ENCODE results near the gene DCAF4. TPM values are rescaled to one million over a fixed set of nuclear protein-coding genes. Genes with fewer than 3 reads are reported as not detected.

Gene DCAF4
- total RNA-seq, 1 donor from 2014 or later = 20.4 TPM

DNA sequence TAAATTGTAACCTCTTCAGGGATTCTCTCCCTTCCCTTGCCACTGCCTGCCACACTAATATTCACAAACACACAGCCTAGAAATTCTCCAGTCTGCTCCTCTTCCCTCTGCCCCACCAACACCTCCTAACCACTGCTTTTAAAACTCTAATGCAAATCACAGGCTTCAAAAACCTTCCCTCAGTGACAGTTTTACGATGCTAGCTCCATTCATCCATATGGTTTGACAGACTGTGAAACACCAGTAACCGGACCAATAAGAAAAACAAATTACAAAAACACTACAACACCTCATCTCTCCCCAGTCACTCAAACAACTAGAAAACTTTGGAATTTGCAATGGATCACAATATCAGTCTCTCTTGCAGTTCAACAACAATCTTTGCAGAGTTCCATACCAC is 38.1 kb upstream of the DCAF4 start:
- Mint-ChIP-seq H3K36me3 (ENCODE audit: low read depth) (peaks cover 8% of the 10 kb centered on the region), H3K27me3 (ENCODE audit: insufficient read depth) (peaks cover 26% of the 10 kb centered on the region), H3K4me1 (ENCODE audit: low read depth) (peaks cover 28% of the 10 kb centered on the region), H3K4me3 (no peak overlapping the region), H3K27ac (no peak overlapping the region), H3K9me3 (peaks cover 4% of the 10 kb centered on the region)
- intact Hi-C loops (cut with micrococcal nuclease) = no loop called here
- no peak for DNase-seq (ENCODE audit: low spot score)

DNA sequence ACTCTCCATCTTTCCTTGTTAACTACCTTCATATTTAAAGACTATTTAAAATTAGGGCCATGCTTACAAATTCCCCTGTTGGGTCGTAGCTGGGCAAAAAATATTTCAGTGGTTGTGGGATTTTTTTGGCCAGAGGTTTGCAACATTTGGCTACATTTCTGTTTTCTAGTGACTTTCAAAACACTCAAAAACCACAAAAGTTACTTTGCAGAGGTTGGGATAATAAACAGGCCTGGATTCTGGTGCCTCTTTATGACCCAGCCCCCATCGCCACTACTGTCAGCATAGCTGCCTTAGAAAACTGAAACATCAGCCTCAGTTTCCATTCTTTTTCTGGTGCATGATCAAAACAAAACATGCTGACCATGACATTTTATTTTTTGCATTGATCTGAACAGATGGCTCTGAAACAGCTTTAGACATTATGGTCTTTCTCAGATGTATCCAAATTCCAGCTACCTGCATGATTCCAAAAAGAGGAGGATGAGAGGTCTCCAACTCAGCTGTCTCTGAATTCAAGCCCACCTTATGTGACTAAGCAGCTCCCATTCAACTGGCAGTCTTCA is 37.5 kb upstream of the DCAF4 start:
- Mint-ChIP-seq H3K27me3 (ENCODE audit: insufficient read depth) (peaks cover 27% of the 10 kb centered on the region), H3K9me3 (peaks cover 4% of the 10 kb centered on the region), H3K36me3 (ENCODE audit: low read depth) (peaks cover 8% of the 10 kb centered on the region), H3K4me1 (ENCODE audit: low read depth) (peaks cover 25% of the 10 kb centered on the region), H3K27ac (no peak overlapping the region), H3K4me3 (no peak overlapping the region)
- DNase-seq (ENCODE audit: low spot score) = no peak
- intact Hi-C loops (cut with micrococcal nuclease) = no loop called here

DNA sequence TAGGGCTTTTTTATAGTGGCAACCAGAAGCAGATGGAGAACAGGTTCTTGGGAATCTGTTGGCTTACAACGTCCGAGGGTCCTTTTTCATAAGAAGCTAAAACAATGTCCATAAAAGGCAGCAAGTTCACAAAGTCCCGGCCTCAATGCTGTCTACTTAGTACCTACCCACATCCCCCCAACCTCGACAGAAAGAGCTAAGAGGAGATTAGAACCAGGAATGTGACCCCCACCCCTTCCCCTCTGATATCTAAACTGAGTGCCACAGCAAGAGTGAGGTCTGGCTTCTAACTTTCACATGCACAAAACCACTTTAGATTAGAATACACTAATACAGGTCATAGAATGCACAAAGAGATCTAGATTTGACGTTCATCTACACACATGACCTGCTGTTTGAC is 36.9 kb upstream of the DCAF4 start:
- Mint-ChIP-seq H3K27ac (no peak overlapping the region), H3K36me3 (ENCODE audit: low read depth) (peaks cover 6% of the 10 kb centered on the region), H3K9me3 (peaks cover 4% of the 10 kb centered on the region), H3K4me1 (ENCODE audit: low read depth) (peaks cover 25% of the 10 kb centered on the region), H3K27me3 (ENCODE audit: insufficient read depth) (peaks cover 32% of the 10 kb centered on the region), H3K4me3 (no peak overlapping the region)
- DNase-seq (ENCODE audit: low spot score) = no peak
- intact Hi-C loops (cut with micrococcal nuclease) = no loop called here

DNA sequence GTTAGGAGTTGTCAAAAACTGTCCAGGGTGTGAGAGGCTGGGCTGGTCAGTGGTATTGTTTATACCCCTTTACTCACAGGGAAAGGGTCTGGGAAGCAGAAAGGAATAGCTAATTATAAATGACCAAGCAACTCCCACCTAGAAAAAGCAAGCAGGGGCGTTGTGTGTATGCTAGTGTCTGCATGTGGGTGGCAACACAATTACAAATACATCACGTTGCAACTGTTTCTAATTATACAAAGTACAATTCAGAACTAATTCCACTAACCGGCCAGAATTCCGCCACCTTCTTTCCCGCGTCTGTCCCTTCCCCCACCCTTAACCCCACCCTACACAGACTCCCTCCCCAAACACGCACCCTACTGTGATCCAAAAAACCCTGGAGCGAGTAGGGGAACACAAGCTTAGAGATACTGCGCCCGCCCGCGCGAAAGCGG is 34.6 kb upstream of the DCAF4 start:
- peaks cover 48% of the 10 kb centered on the region for H3K27me3 Mint-ChIP-seq (ENCODE audit: insufficient read depth)
- H3K36me3 Mint-ChIP-seq (ENCODE audit: low read depth) = peaks cover 1% of the 10 kb centered on the region
- H3K27ac Mint-ChIP-seq = no peak overlapping the region
- H3K4me1 Mint-ChIP-seq (ENCODE audit: low read depth) = peaks cover 29% of the 10 kb centered on the region
- peak overlapping the region; percentile 95 for H3K4me3 Mint-ChIP-seq
- DNase-seq (ENCODE audit: low spot score) = no peak
- no peaks in the 10 kb centered on the region for H3K9me3 Mint-ChIP-seq
- intact Hi-C loops (cut with micrococcal nuclease) = loop anchor here (5.0 kb wide), 2 partner anchors 179 to 844 kb away; no protein-coding TSS in a partner anchor

DNA sequence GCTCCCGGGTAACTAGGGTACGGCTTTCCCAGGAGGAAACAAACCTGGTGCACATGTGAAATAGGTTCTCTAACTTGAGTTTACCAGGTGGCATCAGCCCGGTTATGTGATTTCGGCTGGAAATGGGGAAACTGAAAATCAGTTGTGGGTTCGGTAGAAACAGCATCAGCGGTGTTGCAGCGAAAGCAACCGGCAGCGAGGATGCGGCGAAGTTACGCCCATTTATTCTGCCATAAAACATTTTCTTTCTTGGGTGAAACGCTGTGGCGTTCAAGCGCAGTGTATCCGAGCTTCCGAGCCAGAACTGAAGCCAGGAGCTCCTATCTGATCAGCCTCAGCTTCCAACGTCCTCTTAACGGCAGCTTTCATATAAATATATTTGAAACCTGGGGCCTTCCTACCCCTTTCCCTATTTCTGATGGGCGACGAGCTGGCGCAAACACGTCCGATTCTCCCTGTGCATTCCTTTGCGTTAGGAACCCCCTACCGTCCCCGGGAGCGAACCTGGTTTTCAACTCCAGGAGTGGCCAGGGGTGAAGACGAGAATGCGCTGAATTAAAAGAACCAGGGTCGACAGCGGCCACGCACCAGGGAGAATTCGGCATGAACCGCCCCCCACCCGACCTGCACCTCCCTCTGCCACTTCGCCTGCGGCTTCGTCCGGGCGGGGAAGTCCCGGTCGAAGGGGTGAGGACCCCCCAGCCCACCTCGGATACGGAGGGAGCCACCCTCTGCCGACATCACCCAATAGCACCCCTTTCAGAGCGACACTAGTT is 34.0 kb upstream of the DCAF4 start:
- peaks cover 29% of the 10 kb centered on the region for H3K4me1 Mint-ChIP-seq (ENCODE audit: low read depth)
- H3K27ac Mint-ChIP-seq = peak overlapping the region; percentile 78
- peak overlapping the region; percentile 95 for H3K4me3 Mint-ChIP-seq
- intact Hi-C loops (cut with micrococcal nuclease) = loop anchor here (5.0 kb wide), 2 partner anchors 180 to 845 kb away; no protein-coding TSS in a partner anchor
- H3K27me3 Mint-ChIP-seq (ENCODE audit: insufficient read depth) = peaks cover 54% of the 10 kb centered on the region
- no peaks in the 10 kb centered on the region for H3K9me3 Mint-ChIP-seq
- peaks cover 1% of the 10 kb centered on the region for H3K36me3 Mint-ChIP-seq (ENCODE audit: low read depth)
- DNase-seq (ENCODE audit: low spot score) = peak; percentile 23

DNA sequence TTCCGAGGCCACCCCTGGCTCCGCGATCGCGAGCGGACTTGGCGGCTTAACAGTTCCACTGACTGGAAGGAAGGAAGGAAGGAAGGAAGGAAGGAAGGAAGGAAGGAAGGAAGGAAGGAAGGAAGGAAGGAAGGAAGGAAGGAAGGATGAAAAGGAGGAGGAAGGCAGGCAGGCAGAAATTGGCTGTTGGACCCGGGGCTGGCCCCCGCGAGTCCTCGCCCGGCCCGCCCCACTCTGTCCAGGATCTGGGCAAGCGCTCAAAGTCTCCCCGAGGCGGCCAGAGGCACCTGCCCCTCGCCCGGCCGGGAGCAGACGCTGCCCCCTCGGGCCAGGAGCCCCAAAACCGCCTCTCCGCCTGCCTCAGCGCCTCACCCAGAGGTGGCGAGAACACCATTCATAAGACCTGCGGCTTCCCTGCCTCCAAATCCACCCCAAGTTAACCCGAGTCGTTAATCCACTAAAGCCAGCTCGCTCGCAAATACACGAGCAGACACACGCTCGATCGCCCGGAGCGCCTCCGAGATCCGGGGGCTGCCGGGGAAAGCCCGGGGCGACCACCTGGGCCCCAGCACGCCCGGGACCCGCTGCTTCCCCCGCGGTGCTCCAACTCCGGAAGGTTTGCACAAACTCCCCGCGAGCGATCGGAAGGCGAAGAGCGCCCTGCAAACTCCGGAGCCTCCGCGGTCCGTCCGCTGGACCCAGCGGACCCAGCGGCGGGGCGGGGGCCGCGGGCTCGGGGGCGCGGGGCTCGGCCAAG is 33.2 kb upstream of the DCAF4 start:
- H3K27ac Mint-ChIP-seq = peak overlapping the region; percentile 78
- H3K9me3 Mint-ChIP-seq = no peaks in the 10 kb centered on the region
- H3K36me3 Mint-ChIP-seq (ENCODE audit: low read depth) = peaks cover 1% of the 10 kb centered on the region
- intact Hi-C loops (cut with micrococcal nuclease) = loop anchor here (5.0 kb wide), 2 partner anchors 181 to 846 kb away; no protein-coding TSS in a partner anchor
- H3K4me1 Mint-ChIP-seq (ENCODE audit: low read depth) = peaks cover 29% of the 10 kb centered on the region
- peaks cover 53% of the 10 kb centered on the region for H3K27me3 Mint-ChIP-seq (ENCODE audit: insufficient read depth)
- peak; percentile 13 for DNase-seq (ENCODE audit: low spot score)
- H3K4me3 Mint-ChIP-seq = peak overlapping the region; percentile 95

DNA sequence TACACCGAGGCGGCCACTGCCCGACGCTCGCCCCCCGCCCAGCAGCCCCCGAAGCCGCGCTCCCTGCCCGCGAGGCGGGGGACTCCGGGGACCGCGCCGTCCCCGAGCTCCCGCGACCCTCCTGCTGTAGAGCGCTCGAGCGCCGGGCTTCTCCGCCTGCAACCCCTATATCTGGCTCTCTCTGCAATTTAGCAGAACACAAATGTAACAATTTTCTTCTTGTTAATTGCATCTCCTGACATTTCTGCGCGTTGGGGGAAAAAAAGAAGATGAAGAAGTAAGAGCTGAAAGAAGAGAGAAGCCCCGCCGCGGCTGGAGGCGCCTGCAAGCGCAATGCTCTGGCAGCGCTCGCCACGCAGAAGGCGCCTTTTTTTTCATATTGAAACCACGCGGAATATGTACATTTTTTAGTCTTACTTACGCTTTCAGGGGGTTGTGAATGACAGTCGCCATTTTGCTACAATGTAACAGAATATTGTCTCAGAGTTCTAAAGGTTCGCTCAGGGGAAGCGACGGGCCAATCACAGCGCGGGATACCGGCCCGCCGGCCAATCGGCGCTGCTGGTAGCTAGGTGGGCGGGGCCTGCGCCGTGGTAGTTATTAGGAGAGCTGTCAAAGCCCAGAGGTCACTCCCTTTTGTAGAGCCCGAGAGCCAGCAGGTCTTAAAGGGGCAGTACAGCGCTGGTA is 32.5 kb upstream of the DCAF4 start, which contains the start of gene DPF3:
DPF3 (minus strand) TSS at position 466 of the 687 bp plus-strand sequence; CDS start at position 453, 13 bp downstream.
- H3K27me3 Mint-ChIP-seq (ENCODE audit: insufficient read depth) = peaks cover 51% of the 10 kb centered on the region
- peak within 1 kb of the TSS; percentile 95 for H3K4me3 Mint-ChIP-seq
- no peaks in the 10 kb centered on the region for H3K9me3 Mint-ChIP-seq
- peaks cover 29% of the 10 kb centered on the region for H3K4me1 Mint-ChIP-seq (ENCODE audit: low read depth)
- intact Hi-C loops (cut with micrococcal nuclease) = loop anchor here (1.0 to 5.0 kb wide), 8 partner anchors 9 to 846 kb away; partner anchors contain the start of genes DCAF4 and RBM25
- H3K27ac Mint-ChIP-seq = peak within 1 kb of the TSS; percentile 86
- DNase-seq (ENCODE audit: low spot score) = peak; percentile 93
- peaks cover 1% of the 10 kb centered on the region for H3K36me3 Mint-ChIP-seq (ENCODE audit: low read depth)

DNA sequence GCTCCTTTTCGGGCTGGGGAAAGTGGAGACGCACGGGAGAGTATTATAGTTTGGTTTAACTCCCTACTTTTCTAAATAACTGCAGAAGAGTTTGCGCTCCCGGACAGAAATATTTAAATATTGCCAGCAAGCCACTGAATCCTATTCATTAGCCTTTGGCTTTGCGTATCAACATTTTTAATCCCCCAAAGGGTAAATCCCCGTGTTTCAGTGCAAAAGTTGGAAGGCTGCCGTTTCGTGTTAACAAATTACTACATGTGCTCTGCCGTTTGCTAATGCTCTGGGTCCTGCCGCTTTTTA is 32.0 kb upstream of the DCAF4 start:
- intact Hi-C loops (cut with micrococcal nuclease) = loop anchor here (1.0 to 5.0 kb wide), 8 partner anchors 10 to 847 kb away; partner anchors contain the start of genes DCAF4 and RBM25
- Mint-ChIP-seq H3K9me3 (no peaks in the 10 kb centered on the region), H3K27me3 (ENCODE audit: insufficient read depth) (peaks cover 50% of the 10 kb centered on the region), H3K4me3 (peak overlapping the region; percentile 94), H3K36me3 (ENCODE audit: low read depth) (peaks cover 1% of the 10 kb centered on the region), H3K4me1 (ENCODE audit: low read depth) (peaks cover 29% of the 10 kb centered on the region), H3K27ac (peak overlapping the region; percentile 45)
- no peak for DNase-seq (ENCODE audit: low spot score)

DNA sequence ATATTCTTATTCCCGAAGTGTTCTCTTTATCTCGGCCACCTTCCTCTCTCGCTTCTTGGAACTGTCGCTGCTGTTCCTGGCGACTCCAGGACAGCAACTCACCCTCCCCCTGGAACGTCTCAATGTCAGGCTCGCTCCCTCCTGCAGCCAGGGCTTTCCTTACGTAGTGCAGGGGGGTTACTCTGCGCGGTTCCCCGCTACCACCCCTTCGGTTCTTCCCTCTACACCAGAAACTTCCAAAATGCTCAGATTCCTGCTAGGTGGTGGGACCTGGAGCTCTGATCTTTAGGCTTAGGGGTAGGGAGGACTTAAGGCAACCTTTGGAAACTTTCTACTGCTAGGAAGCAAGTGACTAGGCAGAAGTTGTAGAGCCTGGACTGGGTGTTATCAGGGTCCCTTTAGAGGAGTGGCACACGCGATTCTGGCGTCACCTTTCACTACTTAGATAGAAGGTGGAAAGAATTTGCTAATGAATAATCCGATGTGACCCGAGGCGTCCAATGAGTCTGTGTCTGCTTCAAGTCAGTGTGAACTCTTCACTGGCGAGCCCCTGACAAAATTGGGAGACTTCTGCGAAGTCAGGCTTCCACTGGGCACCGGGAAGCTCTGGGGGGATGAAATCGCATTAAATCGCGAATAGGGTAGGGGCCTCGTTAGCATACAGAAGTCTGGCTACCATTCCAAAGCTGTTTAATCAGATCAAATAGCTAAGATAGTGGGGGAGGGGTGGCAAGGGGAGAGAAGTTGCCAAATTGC is 31.5 kb upstream of the DCAF4 start:
- peaks cover 32% of the 10 kb centered on the region for H3K4me1 Mint-ChIP-seq (ENCODE audit: low read depth)
- no peak for DNase-seq (ENCODE audit: low spot score)
- peak overlapping the region; percentile 45 for H3K27ac Mint-ChIP-seq
- H3K27me3 Mint-ChIP-seq (ENCODE audit: insufficient read depth) = peaks cover 47% of the 10 kb centered on the region
- intact Hi-C loops (cut with micrococcal nuclease) = loop anchor here (1.0 to 5.0 kb wide), 8 partner anchors 10 to 848 kb away; partner anchors contain the start of genes DCAF4 and RBM25
- H3K9me3 Mint-ChIP-seq = no peaks in the 10 kb centered on the region
- peaks cover 1% of the 10 kb centered on the region for H3K36me3 Mint-ChIP-seq (ENCODE audit: low read depth)
- peak overlapping the region; percentile 94 for H3K4me3 Mint-ChIP-seq

DNA sequence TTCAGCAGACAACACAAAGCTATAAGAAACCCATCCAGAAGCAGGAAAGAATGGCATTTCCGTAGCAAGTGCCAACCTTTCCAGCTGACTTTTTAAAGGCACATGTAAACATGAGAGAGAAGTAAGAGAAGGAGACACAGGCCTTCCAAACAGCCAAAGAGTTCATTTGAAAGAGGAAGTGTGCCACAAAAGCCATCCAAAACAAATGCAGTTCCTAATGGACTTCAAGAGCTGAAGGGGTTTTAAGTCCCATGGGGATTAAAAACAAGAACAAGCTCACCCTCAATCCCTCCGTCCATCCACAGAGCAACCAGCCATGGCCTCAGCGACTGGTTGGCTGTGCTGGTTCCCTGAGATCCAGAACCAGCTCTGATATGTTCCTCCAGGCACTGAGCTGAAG is 27.8 kb upstream of the DCAF4 start:
- H3K36me3 Mint-ChIP-seq (ENCODE audit: low read depth) = no peaks in the 10 kb centered on the region
- no peak overlapping the region for H3K27ac Mint-ChIP-seq
- intact Hi-C loops (cut with micrococcal nuclease) = no loop called here
- H3K9me3 Mint-ChIP-seq = no peaks in the 10 kb centered on the region
- DNase-seq (ENCODE audit: low spot score) = no peak
- peaks cover 27% of the 10 kb centered on the region for H3K27me3 Mint-ChIP-seq (ENCODE audit: insufficient read depth)
- H3K4me3 Mint-ChIP-seq = no peak overlapping the region
- peaks cover 20% of the 10 kb centered on the region for H3K4me1 Mint-ChIP-seq (ENCODE audit: low read depth)

DNA sequence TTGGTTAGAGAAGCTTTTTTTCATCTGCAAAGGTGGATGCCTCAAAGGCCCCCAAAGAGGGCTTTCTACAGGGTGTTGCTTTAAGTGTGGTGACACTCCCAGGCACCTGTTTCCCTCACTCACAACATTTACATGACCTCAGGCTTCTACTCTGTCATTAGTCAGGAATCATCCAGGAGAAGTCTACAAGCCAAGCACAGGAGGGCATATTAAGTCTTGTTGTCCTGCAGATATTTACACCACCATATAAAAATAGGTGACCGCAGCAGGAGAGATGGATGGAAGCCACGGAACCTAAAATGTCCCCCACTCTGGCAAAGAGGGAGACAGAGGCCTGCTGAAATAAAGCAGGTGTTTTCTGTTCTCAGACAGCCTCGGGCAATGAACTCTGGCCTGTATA is 24.9 kb upstream of the DCAF4 start:
- no peak overlapping the region for H3K4me3 Mint-ChIP-seq
- H3K36me3 Mint-ChIP-seq (ENCODE audit: low read depth) = no peaks in the 10 kb centered on the region
- peaks cover 12% of the 10 kb centered on the region for H3K27me3 Mint-ChIP-seq (ENCODE audit: insufficient read depth)
- H3K4me1 Mint-ChIP-seq (ENCODE audit: low read depth) = peaks cover 15% of the 10 kb centered on the region
- H3K9me3 Mint-ChIP-seq = no peaks in the 10 kb centered on the region
- intact Hi-C loops (cut with micrococcal nuclease) = no loop called here
- no peak overlapping the region for H3K27ac Mint-ChIP-seq
- DNase-seq (ENCODE audit: low spot score) = no peak

Data from activated T-helper 1 cell treated with anti-CD3 and anti-CD28 coated beads, Interleukin-12 subunit alpha, Interleukin-12 subunit beta, Interleukin-2, Interleukin-4 antibody, amounts not matched to agents 30 ng/mL and 10 ng/mL and 1 ng/mL, durations not matched to agents 14 hours and 24 hours and 36 hours (primary cell).